Bladder microvascular endothelial cell (primary cell): Measurements from ENCODE around the gene OR56A4. TPM values are rescaled to one million over a fixed set of nuclear protein-coding genes. Genes with fewer than 3 reads are reported as not detected.

Experiments used
- total RNA-seq: library from RNA; depleted of rRNA; stranded (reverse); fragments of >200 nt; gene quantifications from 2 replicates; pipeline ENCODE4 v1.2.3, GENCODE V29; 2014

Gene OR56A4
- not detected in 2 replicates for total RNA-seq

DNA sequence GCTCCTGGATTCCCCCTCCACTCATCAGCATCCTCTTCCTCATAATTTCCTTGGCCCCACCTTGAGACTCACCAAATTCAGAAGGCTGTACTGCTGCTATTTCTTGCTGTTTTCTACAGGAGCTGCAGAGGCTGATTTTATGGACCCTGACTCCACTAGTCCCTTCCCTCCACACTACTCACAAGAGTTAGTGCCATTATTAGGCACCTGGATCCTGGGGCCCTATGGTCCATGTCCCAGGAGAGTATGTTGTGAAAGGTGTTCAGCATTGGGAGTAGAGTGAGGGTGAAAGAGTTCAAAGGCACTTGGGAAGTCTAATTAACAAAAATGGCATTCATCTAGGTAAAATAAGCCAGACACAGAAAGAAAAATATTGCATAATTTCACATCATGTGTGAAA, at the start of gene OR56A4:
TSS of gene OR56A4 (minus strand) at position 101 of the 400 bp plus-strand sequence. CDS start 3,954 bp downstream, outside the sequence.

DNA sequence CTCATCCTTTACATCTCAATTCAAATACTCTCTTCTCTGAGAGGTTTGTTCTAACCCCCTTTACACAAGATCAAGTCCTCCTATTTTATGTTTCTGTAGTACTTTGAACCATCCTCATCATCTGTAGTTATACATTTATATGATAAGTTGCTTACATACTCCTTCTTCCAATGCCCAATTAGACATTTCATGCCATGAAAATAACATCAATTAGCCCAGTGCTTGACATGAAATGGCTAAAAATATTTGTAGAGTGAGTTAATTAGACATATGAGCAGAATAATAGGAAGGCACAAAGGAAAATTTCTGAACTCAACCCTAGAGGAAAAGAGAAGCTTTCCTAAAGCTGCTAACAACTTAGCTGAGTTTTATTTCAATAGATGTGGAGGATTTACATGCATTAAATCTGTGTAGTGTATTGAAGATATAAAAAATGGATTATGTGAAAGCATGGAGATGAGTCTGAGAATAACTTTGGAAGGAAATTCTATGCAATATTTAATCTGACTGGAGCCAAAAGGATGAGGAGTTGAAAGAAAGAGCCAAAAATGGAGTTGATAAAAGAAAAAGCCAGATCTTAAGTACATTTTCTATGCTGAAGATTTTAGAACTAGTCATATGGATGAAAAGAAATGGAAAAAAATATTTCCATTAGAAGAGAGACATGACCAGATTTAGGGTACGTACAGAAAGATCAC, 24.1 kb upstream of the OR56A4 start, which contains the start of gene OR56A1:
TSS of gene OR56A1 (minus strand) at position 51 of the 698 bp plus-strand sequence. CDS start 3,066 bp downstream, outside the sequence.

DNA sequence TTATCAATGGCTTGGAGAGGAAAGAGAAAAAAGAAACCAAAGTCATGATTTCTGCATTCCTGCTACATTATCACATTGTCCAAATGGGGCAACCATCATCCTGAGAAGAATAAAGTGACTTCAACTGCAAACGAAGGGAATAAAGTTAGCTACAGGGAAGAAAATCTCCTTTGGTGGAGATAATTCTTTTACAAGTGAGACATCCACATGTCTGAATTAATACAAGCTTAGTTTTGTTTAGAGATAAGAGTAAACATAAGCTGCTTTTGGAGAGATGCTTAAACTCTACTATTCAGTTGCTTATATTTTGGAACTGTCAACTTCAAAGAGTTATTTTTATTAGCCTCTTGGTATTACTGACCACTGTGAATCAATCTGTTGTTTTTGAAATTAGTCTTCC, 19.9 kb downstream of the OR56A4 start, which contains the start of gene OR52L1:
TSS of gene OR52L1 (minus strand) at position 101 of the 400 bp plus-strand sequence. CDS start at position 46, 55 bp downstream.

DNA sequence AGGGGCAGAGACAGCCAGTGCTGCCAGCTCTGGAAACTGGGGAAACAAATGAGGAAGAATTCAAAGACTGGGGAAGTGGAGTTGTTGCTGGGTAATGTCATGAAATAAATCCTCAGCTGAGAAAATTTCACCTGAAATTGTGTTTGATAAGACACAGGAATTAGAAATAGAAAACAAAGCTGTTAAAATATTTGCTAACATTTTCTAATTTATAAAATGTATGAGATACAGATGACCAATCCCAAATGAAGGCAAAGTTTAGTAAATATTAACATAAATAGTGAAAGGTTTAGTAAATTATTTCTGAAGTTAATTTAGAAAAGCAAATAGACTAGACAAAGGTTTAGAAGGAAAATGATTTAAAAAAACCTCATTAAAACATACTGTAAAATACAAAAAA, 38.4 kb downstream of the OR56A4 start, which contains the start of gene OR56A5:
TSS of gene OR56A5 (minus strand) at position 101 of the 400 bp plus-strand sequence. CDS start at position 101, 0 bp downstream.

Other genes starting within 250 kb of the OR56A4 start
- gene OR52N5, start 223.6 kb downstream of the OR56A4 start, total RNA-seq, result not detected in 2 replicates
- gene OR52N1, start 215.7 kb downstream of the OR56A4 start, total RNA-seq, result not detected in 2 replicates
- gene OR52N2, start 198.0 kb downstream of the OR56A4 start, total RNA-seq, result not detected in 2 replicates
- gene OR52E6, start 165.0 kb downstream of the OR56A4 start, total RNA-seq, result not detected in 2 replicates
- gene OR52E8, start 149.3 kb downstream of the OR56A4 start, total RNA-seq, result not detected in 2 replicates
- not detected in 2 replicates for gene OR52E4, start 126.3 kb downstream of the OR56A4 start, total RNA-seq
- gene OR52E5, start 113.7 kb downstream of the OR56A4 start, total RNA-seq, result not detected in 2 replicates
- not detected in 2 replicates for gene OR56A3, start 64.7 kb downstream of the OR56A4 start, total RNA-seq
- gene OR56A5, start 38.5 kb downstream of the OR56A4 start, total RNA-seq, result not detected in 2 replicates
- not detected in 2 replicates for gene OR52L1, start 20.0 kb downstream of the OR56A4 start, total RNA-seq
- gene OR56A1, start 23.8 kb upstream of the OR56A4 start, total RNA-seq, result not detected in 2 replicates
- gene OR56B4, start 100.7 kb upstream of the OR56A4 start, total RNA-seq, result not detected in 2 replicates
- gene OR52B2, start 163.4 kb upstream of the OR56A4 start, total RNA-seq, result under 0.01 TPM in 1 of 2 replicates, not detected in the other
- not detected in 2 replicates for gene OR52W1, start 192.3 kb upstream of the OR56A4 start, total RNA-seq
- gene C11orf42, start 198.6 kb upstream of the OR56A4 start, total RNA-seq, result not detected in 2 replicates
- gene FHIP1B, start 227.7 kb upstream of the OR56A4 start, total RNA-seq, result 5.2 and 10.1 TPM in 2 replicates
- not detected in 2 replicates for gene CNGA4, start 232.1 kb upstream of the OR56A4 start, total RNA-seq